ENCODE results near the gene DUOX1.

- TF ChIP-seq, protein P1, sequence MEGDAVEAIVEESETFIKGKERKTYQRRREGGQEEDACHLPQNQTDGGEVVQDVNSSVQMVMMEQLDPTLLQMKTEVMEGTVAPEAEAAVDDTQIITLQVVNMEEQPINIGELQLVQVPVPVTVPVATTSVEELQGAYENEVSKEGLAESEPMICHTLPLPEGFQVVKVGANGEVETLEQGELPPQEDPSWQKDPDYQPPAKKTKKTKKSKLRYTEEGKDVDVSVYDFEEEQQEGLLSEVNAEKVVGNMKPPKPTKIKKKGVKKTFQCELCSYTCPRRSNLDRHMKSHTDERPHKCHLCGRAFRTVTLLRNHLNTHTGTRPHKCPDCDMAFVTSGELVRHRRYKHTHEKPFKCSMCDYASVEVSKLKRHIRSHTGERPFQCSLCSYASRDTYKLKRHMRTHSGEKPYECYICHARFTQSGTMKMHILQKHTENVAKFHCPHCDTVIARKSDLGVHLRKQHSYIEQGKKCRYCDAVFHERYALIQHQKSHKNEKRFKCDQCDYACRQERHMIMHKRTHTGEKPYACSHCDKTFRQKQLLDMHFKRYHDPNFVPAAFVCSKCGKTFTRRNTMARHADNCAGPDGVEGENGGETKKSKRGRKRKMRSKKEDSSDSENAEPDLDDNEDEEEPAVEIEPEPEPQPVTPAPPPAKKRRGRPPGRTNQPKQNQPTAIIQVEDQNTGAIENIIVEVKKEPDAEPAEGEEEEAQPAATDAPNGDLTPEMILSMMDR (optimal IDR thresholded peaks at IDR 0.05 in 1 of 3, IDR thresholded peaks at IDR 0.05 in 1 of 3, conservative IDR thresholded peaks at IDR 0.05 in 1 of 3; ENCODE audit: extremely low read depth in 1 of 3, insufficient read depth in 2 of 3, low read length in 3 of 3), result no peak
- no peak for TF ChIP-seq EZH2 (IDR thresholded peaks at IDR 0.05; ENCODE audit: low read length)
These were observed 13.3 kb downstream of the DUOX1 start for GRCh38 chr15:45143056-45143455.

Data from keratinocyte (primary cell).